PC-9 (cell line): ENCODE results near the gene ZFAND3. TPM values are rescaled to one million over a fixed set of nuclear protein-coding genes. Genes with fewer than 3 reads are reported as not detected.

Experiments used
- BruUV-seq: library from RNA; stranded (reverse); fragments of 400-500 nt; replicated peaks from 2 replicates; lab custom pipeline; 2021; lab: Mats Ljungman, UMichigan
- CTCF ChIA-PET: fragments of 300-600 bp; sonication (Branson Sonifier 250); formaldehyde crosslinking; loops from one replicate; lab custom pipeline; 2022; ENCODE audit warnings: antibody characterized with exemption; lab: Charles Lee
- POLR2A ChIA-PET: fragments of 300-600 bp; sonication (Branson Sonifier 250); formaldehyde crosslinking; loops from one replicate; lab custom pipeline; 2022; ENCODE audit warnings: antibody characterized with exemption; ENCODE audit not compliant: unreplicated experiment; lab: Charles Lee
- DNase-seq, 2 experiments: peaks; one replicate each; pipeline versions ENCODE4 v3.0.0 to v3.0.0-alpha.2; 2015 to 2022; ENCODE audit warnings: mixed read lengths in 1 of 2
- H2AFZ ChIP-seq: fragments of 200-600 bp; sonication (generic); 2 replicates; pipeline ENCODE4 v1.8.1; 2017; ENCODE audit warnings: antibody characterized with exemption
- H3F3A ChIP-seq: fragments of 200-600 bp; sonication (generic); 2 replicates; pipeline ENCODE4 v1.8.1; 2017; ENCODE audit warnings: antibody characterized with exemption, mild to moderate bottlenecking, low read depth; ENCODE audit not compliant: insufficient read depth
- H3K27ac ChIP-seq: fragments of 200-600 bp; sonication (generic); 2 replicates; pipeline ENCODE4 v1.6.1; 2016; ENCODE audit warnings: mixed run types
- H3K27me3 ChIP-seq: fragments of 200-600 bp; sonication (generic); 2 replicates; pipeline ENCODE4 v1.6.1; 2016; ENCODE audit warnings: low read depth, mixed run types; ENCODE audit not compliant: insufficient read depth
- H3K36me3 ChIP-seq: fragments of 200-600 bp; sonication (generic); 2 replicates; pipeline ENCODE4 v1.6.1; 2016; ENCODE audit warnings: low read depth, mixed run types
- H3K4me1 ChIP-seq: fragments of 200-600 bp; sonication (generic); replicated peaks from 2 replicates; pipeline ENCODE4 v1.6.1; 2016; ENCODE audit warnings: mixed run types; ENCODE audit not compliant: insufficient read depth
- H3K4me2 ChIP-seq: fragments of 200-600 bp; sonication (generic); 2 replicates; pipeline ENCODE4 v1.6.1; 2017; ENCODE audit warnings: mixed run types
- H3K4me3 ChIP-seq: fragments of 200-600 bp; sonication (generic); 2 replicates; pipeline ENCODE4 v1.6.1; 2016; ENCODE audit warnings: mixed run types
- H3K79me2 ChIP-seq: fragments of 200-600 bp; sonication (generic); 2 replicates; pipeline ENCODE4 v1.6.1; 2017; ENCODE audit warnings: low read depth, mixed run types
- H3K9me2 ChIP-seq: fragments of 200-600 bp; sonication (generic); 2 replicates; pipeline ENCODE4 v1.8.1; 2017; ENCODE audit warnings: mild to moderate bottlenecking; ENCODE audit not compliant: insufficient read depth
- H3K9me3 ChIP-seq: fragments of 200-600 bp; sonication (generic); 2 replicates; pipeline ENCODE4 v1.8.1; 2016; ENCODE audit warnings: low read depth; ENCODE audit not compliant: insufficient read depth
- H4K20me1 ChIP-seq: fragments of 200-600 bp; sonication (generic); 2 replicates; pipeline ENCODE4 v1.8.1; 2017; ENCODE audit not compliant: insufficient read depth
- CTCF ChIP-seq: fragments of 200-600 bp; sonication (generic); conservative IDR thresholded peaks from 2 replicates; pipeline ENCODE4 v1.6.1; 2017; ENCODE audit warnings: mixed run types, antibody characterized with exemption, mild to moderate bottlenecking, moderate library complexity
- EZH2 ChIP-seq: fragments of 200-600 bp; sonication (generic); IDR thresholded peaks from 2 replicates; pipeline ENCODE4 v1.8.0; 2017; ENCODE audit warnings: antibody characterized with exemption, low read depth
- intact Hi-C: fragments of 100-400 bp; cut with micrococcal nuclease; formaldehyde crosslinking; loops from one replicate; pipeline ENCODE4 v1.10.0; 2022; ENCODE audit not compliant: unreplicated experiment
- total RNA-seq: library from RNA; stranded (reverse); gene quantifications from 2 replicates; pipeline ENCODE4 v1.2.3, GENCODE V29; 2021

Gene ZFAND3
- total RNA-seq, 1 experiment from 2014 or later, result 46.8 TPM

- Histone ChIP-seq H3F3A (no peaks in the 10 kb centered on the region), H3K9me2 (no peaks in the 10 kb centered on the region), H4K20me1 (no peaks in the 10 kb centered on the region; the same call in 1 of the 2 replicates), H3K79me2 (no peaks in the 10 kb centered on the region), H3K27ac (no peak overlapping the region), H3K4me3 (no peak overlapping the region), H3K4me2 (no peak overlapping the region), H2AFZ (no peak overlapping the region), H3K9me3 (no peaks in the 10 kb centered on the region), H3K36me3 (no peaks in the 10 kb centered on the region), H3K4me1 (no peaks in the 10 kb centered on the region), H3K27me3 (no peaks in the 10 kb centered on the region)
- no peak for TF ChIP-seq EZH2
- no peak for TF ChIP-seq CTCF
- intact Hi-C loops, result no loop called here
- ChIA-PET CTCF (no interaction called here), POLR2A (no interaction called here)
- DNase-seq, result no peak
- no TSS peak for BruUV-seq
Measured at GRCh38 chr6:38166411-38167240, 347.1 kb downstream of the ZFAND3 start.

GRCh38 chr6:38167598-38167997 is 348.1 kb downstream of the ZFAND3 start:
- Histone ChIP-seq H3K79me2 (no peaks in the 10 kb centered on the region), H3K9me2 (no peaks in the 10 kb centered on the region), H4K20me1 (no peaks in the 10 kb centered on the region; the same call in 1 of the 2 replicates), H3K36me3 (no peaks in the 10 kb centered on the region), H3K9me3 (no peaks in the 10 kb centered on the region), H2AFZ (no peak overlapping the region), H3K4me1 (no peaks in the 10 kb centered on the region), H3K27ac (no peak overlapping the region), H3K27me3 (no peaks in the 10 kb centered on the region), H3K4me3 (no peak overlapping the region), H3K4me2 (no peak overlapping the region), H3F3A (no peaks in the 10 kb centered on the region)
- DNase-seq, result no peak
- ChIA-PET CTCF (no interaction called here), POLR2A (no interaction called here)
- no TSS peak for BruUV-seq
- no peak for TF ChIP-seq EZH2
- intact Hi-C loops, result no loop called here

GRCh38 chr6:38168126-38168525 is 348.6 kb downstream of the ZFAND3 start:
- ChIA-PET CTCF (no interaction called here), POLR2A (no interaction called here)
- H2AFZ ChIP-seq, result no peak overlapping the region
- H3K9me2 ChIP-seq, result no peaks in the 10 kb centered on the region
- no peaks in the 10 kb centered on the region for H3K27me3 ChIP-seq
- no peak overlapping the region for H3K4me2 ChIP-seq
- H3K27ac ChIP-seq, result no peak overlapping the region
- no peaks in the 10 kb centered on the region for H3K79me2 ChIP-seq
- no TSS peak for BruUV-seq
- no peaks in the 10 kb centered on the region for H3K4me1 ChIP-seq
- no peaks in the 10 kb centered on the region for H3K9me3 ChIP-seq
- TF ChIP-seq EZH2 (no peak), CTCF (no peak)
- no peaks in the 10 kb centered on the region for H3K36me3 ChIP-seq
- no peaks in the 10 kb centered on the region for H3F3A ChIP-seq
- no peak overlapping the region for H3K4me3 ChIP-seq
- H4K20me1 ChIP-seq, result no peaks in the 10 kb centered on the region; the same call in 1 of the 2 replicates
- intact Hi-C loops, result no loop called here
- DNase-seq, result no peak
